GM19035 (cell line): ENCODE data around the gene TSPAN11.

ENCODE experiments used
- ATAC-seq: cut with Tn5 transposase; IDR thresholded peaks from one replicate; pipeline ENCODE4 v1.9.1; 2021; ENCODE audit not compliant: unreplicated experiment

Gene TSPAN11

GRCh38 chr12:30977537-30978349 lies 51.2 kb downstream of the TSPAN11 start:
- no peak for ATAC-seq

DNA sequence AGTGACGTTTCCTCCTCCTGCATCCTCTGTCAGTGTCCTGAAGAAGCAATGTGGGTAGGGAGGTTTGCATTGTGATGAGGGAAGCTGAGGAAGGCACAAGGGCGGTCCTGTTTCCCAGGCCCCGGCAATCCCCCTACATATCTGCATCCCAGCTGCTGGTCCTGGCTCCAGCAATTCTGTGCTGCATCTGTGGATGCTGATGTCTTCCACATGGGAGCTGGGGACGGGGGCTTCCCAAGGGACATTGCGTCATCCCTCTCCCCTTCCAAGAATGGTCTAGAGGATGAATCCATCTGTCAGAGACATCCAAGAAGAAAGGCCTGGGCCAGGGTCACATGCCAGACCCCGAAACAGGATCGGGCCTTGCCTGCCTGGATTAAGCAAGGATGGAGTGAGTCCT lies 52.1 kb downstream of the TSPAN11 start:
- no peak for ATAC-seq

- ATAC-seq = no peak
Observed at GRCh38 chr12:30979371-30980259, 53.1 kb downstream of the TSPAN11 start.

DNA sequence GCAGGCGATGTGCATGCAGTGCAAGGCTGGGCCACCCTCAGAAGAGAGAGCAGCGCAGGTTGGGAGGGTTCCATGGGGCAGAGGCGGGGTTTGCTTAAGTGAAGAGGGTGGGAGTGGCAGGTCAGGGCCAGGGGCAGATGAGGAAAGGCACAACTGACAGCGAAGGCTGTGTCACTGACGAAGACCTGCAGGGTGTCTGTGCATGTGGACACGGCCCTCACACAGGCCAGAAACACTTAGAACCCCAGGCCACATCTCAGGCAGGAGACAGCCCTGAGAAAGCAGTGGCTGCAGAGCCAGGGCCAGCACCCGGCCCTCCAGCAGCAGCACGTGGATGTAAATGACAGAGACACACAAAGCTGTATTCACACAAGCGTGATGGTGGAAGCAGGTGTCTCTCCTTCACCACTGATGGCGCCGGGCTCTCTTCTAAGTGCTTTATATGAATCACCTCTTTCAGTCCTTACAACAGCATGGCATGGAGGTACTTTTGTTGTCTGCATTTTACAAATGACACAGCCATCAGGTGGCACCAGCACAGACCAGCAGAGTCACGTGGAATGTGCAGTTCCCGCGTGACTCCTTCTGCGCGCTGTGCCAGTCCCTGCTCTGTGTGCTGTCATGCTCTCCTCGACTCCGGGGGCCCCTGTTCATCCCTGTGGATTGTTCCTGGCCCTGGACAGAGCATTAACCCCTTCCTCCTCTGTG lies 54.6 kb downstream of the TSPAN11 start:
- no peak for ATAC-seq

- no peak for ATAC-seq
Observed at GRCh38 chr12:30982413-30982812, 55.9 kb downstream of the TSPAN11 start.

- ATAC-seq = peak; percentile 56
Observed at GRCh38 chr12:30985814-30986452, 59.4 kb downstream of the TSPAN11 start.

DNA sequence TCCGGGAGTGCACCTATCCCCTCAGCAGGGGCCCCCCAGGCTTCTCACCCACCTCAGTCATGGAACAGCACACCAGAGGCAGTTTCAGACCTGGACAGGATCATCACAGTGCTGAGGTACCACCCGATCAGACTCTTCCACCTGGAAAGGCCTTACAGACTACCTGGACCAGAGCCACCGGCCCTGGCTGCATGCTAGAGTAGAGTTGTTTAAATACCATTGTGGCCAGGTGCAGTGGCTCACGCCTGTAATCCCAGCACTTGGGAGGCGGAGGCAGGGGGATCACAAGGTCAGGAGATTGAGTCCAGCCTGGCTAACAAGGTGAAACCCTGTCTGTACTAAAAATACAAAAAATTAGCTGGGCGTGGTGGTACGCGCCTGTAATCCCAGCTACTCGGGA lies 61.5 kb downstream of the TSPAN11 start:
- ATAC-seq = no peak

- ATAC-seq = no peak
Observed at GRCh38 chr12:30988646-30989286, 62.2 kb downstream of the TSPAN11 start.

- no peak for ATAC-seq
Observed at GRCh38 chr12:30989754-30990153, 63.2 kb downstream of the TSPAN11 start.

DNA sequence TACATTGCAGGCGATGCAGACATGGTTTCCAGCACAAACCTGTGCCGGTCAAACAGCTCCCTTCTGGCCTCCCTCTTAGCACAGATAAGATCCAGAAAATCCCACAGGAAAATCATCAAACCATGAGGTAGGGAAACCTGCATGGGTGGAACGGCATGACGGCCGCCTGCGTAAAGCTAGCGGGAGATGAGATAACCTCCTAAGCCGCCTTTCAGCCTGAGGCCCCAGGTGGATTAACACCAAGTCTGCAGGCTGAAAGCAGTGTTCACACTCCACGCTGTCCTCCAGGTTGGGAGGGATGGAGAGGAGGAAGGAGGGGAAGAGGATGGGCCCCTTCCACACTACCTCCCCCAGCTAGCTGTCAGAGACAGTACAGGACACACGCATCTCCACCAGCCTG lies 63.8 kb downstream of the TSPAN11 start:
- no peak for ATAC-seq

DNA sequence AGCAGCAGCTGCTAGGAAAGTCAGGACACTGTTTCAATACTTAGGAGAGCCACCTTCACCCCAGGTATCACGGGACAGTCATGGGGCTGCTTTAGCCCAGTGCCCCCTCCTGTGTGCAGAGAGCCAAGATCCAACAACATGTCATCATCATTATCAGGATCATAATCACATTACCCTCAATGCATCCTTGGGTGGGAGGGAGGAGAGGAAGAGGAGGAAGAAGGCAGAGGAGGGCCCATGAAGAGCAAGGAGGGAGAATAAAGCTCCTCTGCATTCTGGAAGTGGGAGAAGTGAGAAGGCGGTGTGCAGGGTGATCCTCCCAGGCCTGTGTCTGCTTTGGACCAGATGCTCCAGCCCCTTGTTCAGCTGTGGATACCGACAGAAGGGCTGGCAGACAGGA lies 64.2 kb downstream of the TSPAN11 start:
- no peak for ATAC-seq

DNA sequence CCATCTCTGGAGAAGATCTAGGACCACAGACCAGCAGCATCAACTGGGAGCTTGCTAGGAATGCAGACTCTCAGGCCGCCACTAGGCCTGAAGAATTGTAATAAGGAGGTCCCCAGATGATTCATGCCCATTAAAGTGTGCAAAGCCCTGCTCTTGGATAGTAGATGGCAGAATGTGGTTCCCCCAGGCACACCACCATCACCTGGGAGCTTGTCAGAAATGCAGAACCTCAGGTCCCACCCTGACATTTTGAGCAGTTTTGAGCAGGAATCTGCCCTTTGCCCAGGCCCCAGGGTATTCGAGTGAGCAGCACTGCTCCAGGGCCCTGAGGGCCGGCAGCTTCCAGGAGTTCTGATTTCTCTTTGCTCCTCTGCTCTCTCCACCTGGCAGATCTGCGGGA lies 64.9 kb downstream of the TSPAN11 start:
- ATAC-seq = no peak

DNA sequence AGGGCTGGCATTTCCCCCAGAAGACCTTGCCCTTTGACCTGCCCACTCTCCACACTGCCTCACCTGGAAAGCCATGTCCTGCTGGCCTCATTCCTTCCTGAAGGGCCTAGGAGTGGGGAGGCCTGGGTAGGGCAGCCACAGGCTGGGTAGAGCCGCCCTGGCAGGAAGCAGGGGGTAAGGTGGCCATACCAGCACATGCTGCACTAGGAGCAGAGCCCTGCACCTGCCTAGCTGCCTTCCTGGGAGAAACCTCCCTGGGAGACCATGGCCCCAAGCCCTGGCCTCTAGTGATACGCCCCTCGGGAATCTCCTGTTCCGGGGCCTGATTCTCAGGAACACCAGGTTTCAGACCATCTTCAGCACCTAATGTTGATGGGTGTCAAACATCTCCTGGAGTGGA lies 65.8 kb downstream of the TSPAN11 start:
- ATAC-seq = no peak

GRCh38 chr12:30993766-30994165 lies 67.2 kb downstream of the TSPAN11 start:
- ATAC-seq = no peak

- ATAC-seq = no peak
Observed at GRCh38 chr12:30994274-30994673, 67.7 kb downstream of the TSPAN11 start.

GRCh38 chr12:30996255-30996654 lies 69.7 kb downstream of the TSPAN11 start:
- ATAC-seq = no peak

DNA sequence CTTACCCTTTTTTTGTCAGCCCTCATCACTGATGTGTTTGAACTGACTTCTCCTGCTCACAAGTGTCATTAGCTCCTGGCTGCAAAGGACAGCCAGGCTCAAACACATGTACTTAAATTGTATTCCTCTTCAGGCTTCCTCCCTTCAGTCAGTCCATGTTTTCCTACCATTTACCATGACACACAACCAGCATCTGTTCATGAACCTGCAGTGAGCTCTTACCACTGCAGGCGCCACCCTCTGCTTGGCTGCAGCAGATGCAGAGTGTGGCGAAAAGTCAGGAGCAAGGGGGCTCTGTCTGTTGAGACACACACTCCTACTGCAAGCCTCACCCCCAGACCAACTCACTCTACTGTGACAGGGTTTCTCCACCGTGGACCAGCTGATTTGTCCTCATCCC lies 70.2 kb downstream of the TSPAN11 start:
- no peak for ATAC-seq

DNA sequence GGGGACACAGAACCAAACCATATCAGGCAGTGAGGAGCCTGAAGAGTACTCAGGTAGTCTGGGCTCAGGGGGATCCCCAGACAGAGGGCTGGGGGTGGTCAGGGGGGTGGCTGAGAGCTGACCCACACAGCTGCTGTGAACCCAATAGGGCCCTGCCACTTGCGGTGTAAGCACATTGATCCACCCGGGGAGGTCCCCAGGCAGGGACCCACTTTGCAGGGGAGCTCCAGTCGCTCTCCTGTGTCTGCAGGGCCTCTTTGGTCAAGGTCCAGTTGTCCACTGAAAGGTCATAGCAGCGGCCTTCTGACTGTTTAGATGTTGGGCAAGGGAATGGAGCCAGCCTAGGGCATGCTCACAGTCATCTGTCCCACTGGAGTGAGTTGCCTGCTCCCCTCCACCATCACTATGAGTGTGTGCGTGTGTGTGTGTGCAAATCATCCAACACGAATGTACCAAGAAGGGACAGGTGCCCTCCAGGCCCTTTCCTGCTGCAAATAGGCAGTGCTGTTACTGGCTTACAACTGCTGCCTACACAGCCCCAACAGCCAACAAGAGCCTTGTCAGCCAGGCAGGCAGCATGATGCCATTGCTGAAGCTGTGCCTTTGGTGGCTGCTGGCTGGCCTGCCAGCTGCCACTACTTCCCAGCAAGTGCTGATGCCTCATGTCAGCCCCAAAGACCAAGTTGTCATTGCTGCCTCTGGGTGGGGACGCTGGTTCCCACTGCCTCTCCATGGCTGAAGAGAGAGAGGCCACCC lies 71.3 kb downstream of the TSPAN11 start:
- ATAC-seq = no peak

GRCh38 chr12:30999011-30999410 lies 72.5 kb downstream of the TSPAN11 start:
- no peak for ATAC-seq

DNA sequence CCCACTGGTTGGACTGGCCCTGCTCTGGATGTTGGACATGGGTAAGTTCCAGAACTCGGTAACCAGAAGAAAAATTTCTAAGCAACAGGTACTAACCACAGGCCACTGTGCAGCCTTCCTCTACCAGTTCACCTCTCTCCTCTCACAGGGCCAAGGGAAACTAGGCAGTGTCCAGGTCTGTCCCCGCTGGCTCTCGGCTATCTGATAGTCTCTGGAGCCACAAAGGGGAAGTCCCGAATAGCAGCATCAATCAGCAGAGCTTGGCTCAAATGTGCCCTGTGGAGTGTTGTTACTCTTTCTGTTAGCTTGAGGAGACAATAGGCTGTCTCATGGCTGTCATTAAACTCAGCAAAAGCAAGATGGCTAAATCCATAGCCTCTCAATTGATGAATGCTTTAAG lies 73.2 kb downstream of the TSPAN11 start:
- ATAC-seq = no peak
